Measurements from ENCODE around the gene RFFL. TPM values are rescaled to one million over a fixed set of nuclear protein-coding genes. Genes with fewer than 3 reads are reported as not detected.

The RFFL gene
- total and polyA plus RNA-seq, 7 donors, result 7.0 to 39.5 (median 23.6) TPM

DNA sequence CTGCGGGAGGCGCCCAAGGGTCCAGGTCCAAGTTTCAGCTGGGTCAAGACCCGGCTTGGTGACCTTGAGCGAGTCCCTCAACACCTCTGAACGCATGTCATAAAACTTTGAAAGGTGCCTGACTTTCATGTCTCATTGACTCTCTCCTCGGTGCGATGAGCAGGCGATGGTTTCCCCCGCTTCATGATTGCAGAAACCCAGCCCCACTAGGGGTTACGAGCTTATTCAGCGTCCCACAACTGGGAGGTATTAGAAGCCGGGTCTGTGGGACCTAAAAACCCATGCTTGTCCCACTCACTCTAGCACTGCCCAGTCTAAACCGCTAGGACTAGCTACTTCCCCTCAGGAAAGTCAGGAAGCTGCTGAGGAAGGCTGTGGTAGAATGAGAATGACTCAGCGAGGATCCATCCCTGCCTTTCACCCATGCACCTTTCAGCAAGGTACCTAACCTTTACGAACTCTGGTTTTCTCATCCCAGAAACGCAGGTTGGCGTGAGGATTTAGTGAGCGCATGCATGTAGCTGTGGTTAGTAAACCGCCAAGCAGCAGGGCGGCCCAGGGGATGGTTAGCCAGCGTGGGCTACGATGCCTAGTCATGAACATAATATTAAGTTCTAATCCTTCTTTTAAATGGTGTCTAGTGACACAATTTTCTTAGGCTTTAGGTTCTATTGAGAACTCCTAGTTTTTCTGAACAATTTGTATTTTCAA lies 26.2 kb upstream of the RFFL start:
- Histone ChIP-seq H3K27ac (peak overlapping the region; percentile 47), H3K4me1 (peaks cover 11% of the 10 kb centered on the region), H3K27me3 (ENCODE audit: insufficient read depth in 3 of 3, low read length in 2 of 3) (no peaks in the 10 kb centered on the region), H3K9me3 (no peaks in the 10 kb centered on the region), H3K36me3 (ENCODE audit: insufficient read depth in 1 of 2, low read depth in 1 of 2) (no peaks in the 10 kb centered on the region), H3K4me3 (peak overlapping the region; percentile 98)
- DNase-seq (no peak), ATAC-seq (peak; percentile 16 to 41 (median 18))
- intact Hi-C loops (cut with DNase I), result loop anchor here in 1 of 2 donors (5.0 kb wide), 1 partner anchor 92 kb away; no protein-coding TSS in a partner anchor
- 47 to 51% (median 48%) methylated on average over 22 of the region's 22 CpGs for WGBS, 3 donors
- TF ChIP-seq, protein P1, sequence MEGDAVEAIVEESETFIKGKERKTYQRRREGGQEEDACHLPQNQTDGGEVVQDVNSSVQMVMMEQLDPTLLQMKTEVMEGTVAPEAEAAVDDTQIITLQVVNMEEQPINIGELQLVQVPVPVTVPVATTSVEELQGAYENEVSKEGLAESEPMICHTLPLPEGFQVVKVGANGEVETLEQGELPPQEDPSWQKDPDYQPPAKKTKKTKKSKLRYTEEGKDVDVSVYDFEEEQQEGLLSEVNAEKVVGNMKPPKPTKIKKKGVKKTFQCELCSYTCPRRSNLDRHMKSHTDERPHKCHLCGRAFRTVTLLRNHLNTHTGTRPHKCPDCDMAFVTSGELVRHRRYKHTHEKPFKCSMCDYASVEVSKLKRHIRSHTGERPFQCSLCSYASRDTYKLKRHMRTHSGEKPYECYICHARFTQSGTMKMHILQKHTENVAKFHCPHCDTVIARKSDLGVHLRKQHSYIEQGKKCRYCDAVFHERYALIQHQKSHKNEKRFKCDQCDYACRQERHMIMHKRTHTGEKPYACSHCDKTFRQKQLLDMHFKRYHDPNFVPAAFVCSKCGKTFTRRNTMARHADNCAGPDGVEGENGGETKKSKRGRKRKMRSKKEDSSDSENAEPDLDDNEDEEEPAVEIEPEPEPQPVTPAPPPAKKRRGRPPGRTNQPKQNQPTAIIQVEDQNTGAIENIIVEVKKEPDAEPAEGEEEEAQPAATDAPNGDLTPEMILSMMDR (IDR thresholded peaks at IDR 0.05), result no peak

DNA sequence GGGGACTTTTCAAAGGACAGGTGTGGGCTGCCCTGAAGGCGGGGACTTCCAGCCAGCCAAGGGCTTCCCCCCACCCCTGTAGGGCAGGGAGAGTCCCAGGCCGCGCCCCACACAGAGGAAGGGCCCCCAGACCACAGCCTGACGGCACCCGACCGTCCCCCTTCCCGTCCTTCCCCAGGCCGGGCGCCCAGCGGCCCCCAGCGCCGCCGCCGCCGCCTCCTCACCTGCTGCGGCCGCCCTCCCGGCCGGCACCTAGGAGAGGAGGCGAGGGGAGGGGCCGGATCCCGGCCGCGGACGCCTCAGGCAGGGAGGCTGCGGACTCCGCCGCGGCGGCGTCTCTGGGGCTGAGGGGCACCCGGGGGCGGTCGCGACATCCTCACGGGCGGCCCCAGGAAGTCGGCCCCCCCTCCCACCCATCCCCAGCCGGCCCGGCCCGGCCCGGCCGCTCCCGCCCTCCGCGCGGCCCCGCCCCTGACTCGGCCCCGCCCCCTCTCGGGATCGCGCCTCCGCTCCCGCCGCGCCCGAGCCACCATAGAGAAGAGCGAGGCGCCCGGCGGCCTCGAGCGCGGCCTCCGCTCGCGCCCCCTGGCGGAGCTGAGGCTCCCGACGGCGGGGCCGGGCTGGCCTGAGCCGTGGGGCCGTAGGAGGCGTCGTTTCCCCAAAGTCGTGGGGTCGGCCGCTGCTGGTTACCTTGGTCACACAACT lies 25.5 kb upstream of the RFFL start:
- 0 to 1% (median 1%) methylated on average over 19 to 80 of the region's 80 CpGs for WGBS, 3 donors
- Histone ChIP-seq H3K9me3 (no peaks in the 10 kb centered on the region), H3K4me1 (peaks cover 11% of the 10 kb centered on the region), H3K4me3 (peak overlapping the region; percentile 98), H3K27ac (peak overlapping the region; percentile 47), H3K27me3 (ENCODE audit: insufficient read depth in 3 of 3, low read length in 2 of 3) (no peaks in the 10 kb centered on the region), H3K36me3 (ENCODE audit: insufficient read depth in 1 of 2, low read depth in 1 of 2) (no peaks in the 10 kb centered on the region)
- ATAC-seq (peak; percentile 95 to 98 (median 97)), DNase-seq (peak; percentile 91 to 92)
- intact Hi-C loops (cut with DNase I), result loop anchor here in 1 of 2 donors (1.0 kb wide), 1 partner anchor 90 kb away; no protein-coding TSS in a partner anchor
- TF ChIP-seq, protein P1 (IDR thresholded peaks at IDR 0.05), result peak; percentile 78

DNA sequence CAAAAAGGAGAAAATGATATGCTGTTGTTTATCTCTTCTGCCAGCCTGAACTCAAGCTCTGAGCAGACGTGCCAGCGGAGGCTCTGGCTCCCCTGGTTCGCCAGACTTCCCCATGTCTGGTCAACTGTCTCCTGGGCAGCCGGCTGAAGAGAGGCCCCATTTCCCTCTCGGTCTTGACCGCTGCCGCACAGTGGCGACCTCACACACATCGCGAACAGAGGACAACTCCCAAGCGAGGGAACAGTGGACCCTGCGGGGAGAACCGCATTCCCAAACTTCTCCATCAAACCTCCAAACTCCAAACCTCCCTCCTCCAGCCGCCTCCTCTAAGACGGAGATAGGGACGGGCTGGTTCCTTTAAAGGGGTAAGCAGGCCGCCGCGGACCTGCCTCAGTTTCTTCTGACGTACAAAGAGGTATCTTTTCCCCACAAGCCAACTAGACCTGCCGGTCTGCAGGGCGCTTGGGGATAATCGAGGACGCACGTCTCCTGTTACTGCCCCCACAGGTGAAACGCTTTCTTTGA lies 24.9 kb upstream of the RFFL start:
- no peaks in the 10 kb centered on the region for H3K27me3 ChIP-seq (ENCODE audit: insufficient read depth in 3 of 3, low read length in 2 of 3)
- no peaks in the 10 kb centered on the region for H3K36me3 ChIP-seq (ENCODE audit: insufficient read depth in 1 of 2, low read depth in 1 of 2)
- peak overlapping the region; percentile 98 for H3K4me3 ChIP-seq
- WGBS, 3 donors, result 1 to 2% (median 1%) methylated on average over 26 of the region's 26 CpGs
- peak; percentile 56 to 71 for DNase-seq
- H3K27ac ChIP-seq, result peak overlapping the region; percentile 47
- H3K9me3 ChIP-seq, result no peaks in the 10 kb centered on the region
- ATAC-seq, result peak; percentile 53 to 65 (median 58)
- TF ChIP-seq, protein P1 (IDR thresholded peaks at IDR 0.05), result no peak
- intact Hi-C loops (cut with DNase I), result loop anchor here in 1 of 2 donors (1.0 kb wide), 1 partner anchor 89 kb away; no protein-coding TSS in a partner anchor
- H3K4me1 ChIP-seq, result peaks cover 11% of the 10 kb centered on the region

DNA sequence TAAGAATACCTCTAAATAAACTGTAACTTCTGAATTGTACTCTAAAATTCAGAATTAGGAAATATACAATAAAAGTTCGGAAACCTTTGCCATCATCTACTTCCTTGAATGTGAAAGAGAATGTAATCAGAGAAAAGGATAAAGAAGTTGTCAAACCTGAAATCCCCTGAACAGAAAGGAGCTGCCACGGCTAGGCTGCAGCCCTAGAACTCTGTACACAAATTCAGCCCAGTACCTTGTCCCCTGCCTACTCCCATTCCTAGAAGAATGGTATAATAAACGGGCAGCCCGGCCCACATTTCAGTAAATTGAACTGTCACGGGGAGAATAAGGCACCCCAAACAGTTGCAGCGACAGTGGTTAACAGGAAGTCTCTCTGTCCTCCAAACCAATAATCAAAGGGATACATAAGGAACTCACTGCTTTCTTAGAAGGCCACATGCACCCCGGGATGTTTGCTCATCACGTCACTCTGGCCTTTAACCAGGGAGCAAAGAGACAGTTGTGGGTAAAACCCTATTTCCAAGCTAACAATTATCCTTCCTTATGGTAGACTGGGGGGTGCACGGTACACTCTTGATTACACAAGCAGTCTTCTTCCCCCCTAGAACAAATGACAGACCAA lies 24.3 kb upstream of the RFFL start:
- H3K36me3 ChIP-seq (ENCODE audit: insufficient read depth in 1 of 2, low read depth in 1 of 2), result no peaks in the 10 kb centered on the region
- intact Hi-C loops (cut with DNase I), result loop anchor here in 1 of 2 donors (1.0 kb wide), 1 partner anchor 89 kb away; no protein-coding TSS in a partner anchor
- peak overlapping the region; percentile 47 for H3K27ac ChIP-seq
- no peaks in the 10 kb centered on the region for H3K27me3 ChIP-seq (ENCODE audit: insufficient read depth in 3 of 3, low read length in 2 of 3)
- DNase-seq (no peak), ATAC-seq (no peak)
- no peaks in the 10 kb centered on the region for H3K9me3 ChIP-seq
- H3K4me3 ChIP-seq, result peak overlapping the region; percentile 98
- TF ChIP-seq, protein P1 (IDR thresholded peaks at IDR 0.05), result no peak
- 29 to 41% (median 34%) methylated on average over 9 of the region's 9 CpGs for WGBS, 3 donors
- peaks cover 11% of the 10 kb centered on the region for H3K4me1 ChIP-seq

Measured in psoas muscle (tissue), 8 donors.